PC-3 (cell line): Measurements from ENCODE around the gene CCRL2.
A peak's percentile ranks its signal among the peaks of the same experiment; 100 is the strongest.

Experiments used
- EZH2 ChIP-seq: fragments of 300-600 bp; sonication (generic); IDR thresholded peaks from one replicate; pipeline ENCODE4 v1.6.1; 2017; ENCODE audit warnings: antibody characterized with exemption, mild to moderate bottlenecking, low read length; ENCODE audit not compliant: unreplicated experiment
- TF ChIP-seq, protein P1 (sequence below): fragments of 300-600 bp; sonication (generic); conservative IDR thresholded peaks from 2 replicates; pipeline ENCODE4 v1.5.1; 2017; ENCODE audit warnings: antibody characterized with exemption, low read depth, mild to moderate bottlenecking, low read length

DNA sequence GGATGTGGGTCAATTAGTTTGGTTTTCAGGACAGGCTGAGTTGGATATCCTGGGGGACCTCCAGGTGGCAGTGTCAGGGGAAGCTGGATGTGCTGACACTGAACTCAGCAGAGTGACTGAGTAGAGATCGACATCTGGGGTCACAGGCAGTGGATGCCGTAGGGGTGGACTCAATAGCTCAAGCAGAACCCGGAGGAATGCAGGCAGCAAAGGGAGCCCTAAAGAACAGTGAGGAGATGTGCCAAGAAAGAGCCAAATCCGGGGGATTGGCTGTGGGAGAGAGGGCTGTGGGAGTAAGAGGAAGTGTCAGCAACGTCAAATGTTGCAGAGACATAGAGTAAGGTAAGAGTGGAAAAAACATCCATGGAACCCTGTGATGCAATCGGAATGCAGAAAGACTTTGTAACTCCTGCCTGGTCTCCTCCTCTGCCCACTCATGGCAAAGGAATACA, 11.8 kb upstream of the CCRL2 start:
- TF ChIP-seq EZH2, result no peak
- TF ChIP-seq, protein P1, sequence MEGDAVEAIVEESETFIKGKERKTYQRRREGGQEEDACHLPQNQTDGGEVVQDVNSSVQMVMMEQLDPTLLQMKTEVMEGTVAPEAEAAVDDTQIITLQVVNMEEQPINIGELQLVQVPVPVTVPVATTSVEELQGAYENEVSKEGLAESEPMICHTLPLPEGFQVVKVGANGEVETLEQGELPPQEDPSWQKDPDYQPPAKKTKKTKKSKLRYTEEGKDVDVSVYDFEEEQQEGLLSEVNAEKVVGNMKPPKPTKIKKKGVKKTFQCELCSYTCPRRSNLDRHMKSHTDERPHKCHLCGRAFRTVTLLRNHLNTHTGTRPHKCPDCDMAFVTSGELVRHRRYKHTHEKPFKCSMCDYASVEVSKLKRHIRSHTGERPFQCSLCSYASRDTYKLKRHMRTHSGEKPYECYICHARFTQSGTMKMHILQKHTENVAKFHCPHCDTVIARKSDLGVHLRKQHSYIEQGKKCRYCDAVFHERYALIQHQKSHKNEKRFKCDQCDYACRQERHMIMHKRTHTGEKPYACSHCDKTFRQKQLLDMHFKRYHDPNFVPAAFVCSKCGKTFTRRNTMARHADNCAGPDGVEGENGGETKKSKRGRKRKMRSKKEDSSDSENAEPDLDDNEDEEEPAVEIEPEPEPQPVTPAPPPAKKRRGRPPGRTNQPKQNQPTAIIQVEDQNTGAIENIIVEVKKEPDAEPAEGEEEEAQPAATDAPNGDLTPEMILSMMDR, result peak; percentile 40
